HepG2 (cell line): ENCODE measurements around the gene SNAP47. TPM values are rescaled to one million over a fixed set of nuclear protein-coding genes. Genes with fewer than 3 reads are reported as not detected.

Experiments used
- CBX5 ChIP-seq: sonication (generic); formaldehyde crosslinking; IDR thresholded peaks from 2 replicates; pipeline ENCODE4 v1.4.0; 2020; ENCODE audit warnings: missing genetic modification reagents, borderline replicate concordance
- GLI4 ChIP-seq: sonication (generic); formaldehyde crosslinking; IDR thresholded peaks from 2 replicates; pipeline ENCODE4 v1.5.1; 2020; ENCODE audit warnings: missing genetic modification reagents, mild to moderate bottlenecking, moderate library complexity, borderline replicate concordance
- HIVEP1 ChIP-seq: sonication (generic); formaldehyde crosslinking; IDR thresholded peaks from 2 replicates; pipeline ENCODE4 v1.4.0; 2020; ENCODE audit warnings: mild to moderate bottlenecking, missing genetic modification reagents
- KLF12 ChIP-seq: sonication (generic); formaldehyde crosslinking; IDR thresholded peaks from 2 replicates; pipeline ENCODE4 v1.4.0; 2020; ENCODE audit warnings: missing genetic modification reagents, borderline replicate concordance
- MAFF ChIP-seq: IDR thresholded peaks from 2 replicates; pipeline ENCODE4 v1.6.1; 2011; ENCODE audit warnings: low read depth, low read length, improper control_type of control experiment
- MZF1 ChIP-seq: sonication (generic); formaldehyde crosslinking; IDR thresholded peaks from 2 replicates; pipeline ENCODE4 v1.8.1; 2023; ENCODE audit warnings: mild to moderate bottlenecking, missing genetic modification reagents, borderline replicate concordance
- NFRKB ChIP-seq: fragments of 450-650 bp; IDR thresholded peaks from 2 replicates; pipeline ENCODE4 v1.6.1; 2017
- PAX8 ChIP-seq: sonication (generic); formaldehyde crosslinking; IDR thresholded peaks from 2 replicates; pipeline ENCODE4 v1.8.0; 2022; ENCODE audit warnings: mild to moderate bottlenecking, missing genetic modification reagents, borderline replicate concordance
- PAXIP1 ChIP-seq: sonication (generic); formaldehyde crosslinking; conservative IDR thresholded peaks from 2 replicates; pipeline ENCODE4 v1.4.0; 2020; ENCODE audit warnings: mild to moderate bottlenecking, missing genetic modification reagents, moderate library complexity
- PCBP1 ChIP-seq: fragments of 200-400 bp; formaldehyde crosslinking; IDR thresholded peaks from 2 replicates; pipeline ENCODE4 v1.6.1; 2017; ENCODE audit warnings: mild to moderate bottlenecking, low read depth, low read length, borderline replicate concordance
- SIX1 ChIP-seq: sonication (generic); formaldehyde crosslinking; IDR thresholded peaks from 2 replicates; pipeline ENCODE4 v1.4.0; 2020; ENCODE audit warnings: missing genetic modification reagents, borderline replicate concordance
- TMF1 ChIP-seq: sonication (generic); formaldehyde crosslinking; IDR thresholded peaks from 2 replicates; pipeline ENCODE4 v1.8.1; 2022; ENCODE audit warnings: low read depth, missing genetic modification reagents
- UBTF ChIP-seq: sonication (generic); formaldehyde crosslinking; IDR thresholded peaks from 2 replicates; pipeline ENCODE4 v1.4.0; 2020; ENCODE audit warnings: mild to moderate bottlenecking, missing genetic modification reagents
- ZBTB14 ChIP-seq: sonication (generic); formaldehyde crosslinking; IDR thresholded peaks from 2 replicates; pipeline ENCODE4 v1.4.0; 2020; ENCODE audit warnings: missing genetic modification reagents
- ZBTB3 ChIP-seq: sonication (generic); formaldehyde crosslinking; IDR thresholded peaks from 2 replicates; pipeline ENCODE4 v1.4.0; 2020; ENCODE audit warnings: low read depth, mild to moderate bottlenecking, moderate library complexity, missing genetic modification reagents, borderline replicate concordance
- ZFP36 ChIP-seq: fragments of 150-350 bp; IDR thresholded peaks from 2 replicates; pipeline ENCODE4 v1.6.1; 2018; ENCODE audit warnings: borderline replicate concordance, low read length, low read depth; ENCODE audit not compliant: partially characterized antibody
- ZNF20 ChIP-seq: sonication (generic); formaldehyde crosslinking; IDR thresholded peaks from 2 replicates; pipeline ENCODE4 v1.4.0; 2020; ENCODE audit warnings: mild to moderate bottlenecking, moderate library complexity, missing genetic modification reagents
- ZNF333 ChIP-seq: sonication (generic); formaldehyde crosslinking; IDR thresholded peaks from 2 replicates; pipeline ENCODE4 v1.4.0; 2020; ENCODE audit warnings: mild to moderate bottlenecking, missing genetic modification reagents, borderline replicate concordance
- ZNF33B ChIP-seq: sonication (generic); formaldehyde crosslinking; IDR thresholded peaks from 2 replicates; pipeline ENCODE4 v1.5.1; 2020; ENCODE audit warnings: mild to moderate bottlenecking, missing genetic modification reagents
- ZNF607 ChIP-seq: sonication (generic); formaldehyde crosslinking; IDR thresholded peaks from 2 replicates; pipeline ENCODE4 v1.5.1; 2020; ENCODE audit warnings: missing genetic modification reagents, mild to moderate bottlenecking, borderline replicate concordance
- ZNF740 ChIP-seq: sonication (generic); formaldehyde crosslinking; IDR thresholded peaks from 2 replicates; pipeline ENCODE4 v1.4.0; 2020; ENCODE audit warnings: missing genetic modification reagents
- ZSCAN21 ChIP-seq: sonication (generic); formaldehyde crosslinking; IDR thresholded peaks from 2 replicates; pipeline ENCODE4 v1.8.0; 2022; ENCODE audit warnings: mild to moderate bottlenecking, missing genetic modification reagents, moderate library complexity, borderline replicate concordance
- polyA plus RNA-seq, 8 experiments: library from polyadenylated mRNA; depleted of rRNA in 3 of 8; stranded (reverse) in 7 of 8; unstranded in 1 of 8; fragments of >200 nt; fragmentation: Illumina TruSeq in 4 of 8; extraction: Trizol in 4 of 8; gene quantifications; 2 replicates each; pipeline versions ENCODE4 v1.2.1 to v1.2.3, GENCODE V29; 2011 to 2016; ENCODE audit warnings: low read depth in 4 of 8, missing spikeins in 1 of 8, mixed read lengths in 1 of 8; ENCODE audit not compliant: insufficient read depth in 1 of 8
- total RNA-seq, 5 experiments: library from RNA; depleted of rRNA; stranded (reverse); fragments of >200 nt; fragmentation: Illumina TruSeq; extraction: Trizol; gene quantifications; 2 replicates each; pipeline ENCODE4 v1.2.3, GENCODE V29; 2016; ENCODE audit warnings: low read depth in 1 of 5

Gene SNAP47
- total and polyA plus RNA-seq, 2 of the 13 experiments (the other 11 are each of a cell fraction or from before 2014, with no cell fraction given): 13.6 to 25.1 TPM

GRCh38 chr1:227734856-227735538 lies at the start of gene SNAP47, which contains the start of gene JMJD4 (continued):
- peak; percentile 83 for TF ChIP-seq ZNF33B (CRISPR knock-in tag)
- peak; percentile 86 for TF ChIP-seq KLF12 (CRISPR knock-in tag)
- TF ChIP-seq PAXIP1 (CRISPR knock-in tag): peak; percentile 51
- TF ChIP-seq ZNF607 (CRISPR knock-in tag): peak; percentile 98
- TF ChIP-seq UBTF (CRISPR knock-in tag): peak; percentile 99
- TF ChIP-seq ZBTB14 (CRISPR knock-in tag): peak; percentile 80
- no peak for TF ChIP-seq NFRKB
- no peak for TF ChIP-seq PCBP1
- no peak; the same call in 1 of the 2 replicates for TF ChIP-seq MZF1 (CRISPR knock-in tag)
- no peak for TF ChIP-seq SIX1 (CRISPR knock-in tag)
- peak; percentile 97 for TF ChIP-seq TMF1 (CRISPR knock-in tag)
- TF ChIP-seq ZBTB3 (CRISPR knock-in tag): no peak; the same call in 1 of the 2 replicates
- peak; percentile 92 for TF ChIP-seq ZNF333 (CRISPR knock-in tag)
- TF ChIP-seq GLI4 (CRISPR knock-in tag): peak; percentile 75; the same call in 1 of the 2 replicates
- TF ChIP-seq CBX5: peak; percentile 95; the same call in 1 of the 2 replicates
- peak; percentile 64; the same call in 1 of the 2 replicates for TF ChIP-seq PAX8 (CRISPR knock-in tag)
- TF ChIP-seq ZSCAN21 (CRISPR knock-in tag): peak; percentile 97
- no peak for TF ChIP-seq MAFF
- no peak for TF ChIP-seq HIVEP1
- no peak for TF ChIP-seq ZFP36
- no peak for TF ChIP-seq ZNF20 (CRISPR knock-in tag)
- peak; percentile 73 for TF ChIP-seq ZNF740 (CRISPR knock-in tag)
